Stimulated activated CD4-positive, alpha-beta T cell treated with anti-CD3 and anti-CD28 coated beads, Interleukin-15, amount 100 ng/mL, for 24 hours (primary cell): ENCODE data around the gene HAVCR2.
"Not testable (repeated sequence)": the region's sequence is repeated elsewhere in the genome, so short reads cannot be mapped to it uniquely, and the experiment has no call there.

Experiments
- DNase-seq: peaks from one replicate; pipeline ENCODE4 v3.0.0-alpha.2; 2020

The HAVCR2 gene

DNA sequence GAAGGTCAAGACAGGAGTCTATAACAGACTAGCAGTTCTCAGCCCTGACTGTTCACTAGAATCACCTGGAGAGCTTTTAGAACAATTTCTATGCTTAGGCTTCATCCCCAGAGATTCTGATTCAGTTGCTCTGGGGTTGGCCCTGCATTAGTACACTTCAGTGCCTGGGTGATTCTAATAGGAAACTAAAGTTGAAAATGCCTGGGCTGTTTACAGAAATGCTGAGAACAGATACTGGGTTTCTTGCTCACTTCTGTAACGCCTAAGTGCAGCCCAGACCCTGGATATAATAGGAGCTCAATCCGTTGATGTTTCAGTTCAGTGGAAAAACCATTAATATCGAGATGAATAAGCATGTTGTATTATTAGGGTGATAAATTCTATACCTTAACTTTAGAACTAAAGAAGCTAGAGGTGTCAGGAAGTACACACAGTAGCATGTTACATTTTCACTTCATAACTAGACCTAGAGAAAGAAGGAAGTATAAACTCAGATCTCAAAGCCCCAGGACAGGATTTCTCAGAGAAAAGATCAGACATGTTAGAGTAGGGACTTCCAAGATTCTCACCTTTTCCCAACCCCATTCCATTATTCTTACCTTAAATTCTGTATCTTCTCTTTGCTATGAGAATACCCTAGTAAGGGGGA, 20.4 kb downstream of the HAVCR2 start:
- DNase-seq = no peak

GRCh38 chr5:157086751-157087359, 22.0 kb downstream of the HAVCR2 start:
- no peak for DNase-seq

DNA sequence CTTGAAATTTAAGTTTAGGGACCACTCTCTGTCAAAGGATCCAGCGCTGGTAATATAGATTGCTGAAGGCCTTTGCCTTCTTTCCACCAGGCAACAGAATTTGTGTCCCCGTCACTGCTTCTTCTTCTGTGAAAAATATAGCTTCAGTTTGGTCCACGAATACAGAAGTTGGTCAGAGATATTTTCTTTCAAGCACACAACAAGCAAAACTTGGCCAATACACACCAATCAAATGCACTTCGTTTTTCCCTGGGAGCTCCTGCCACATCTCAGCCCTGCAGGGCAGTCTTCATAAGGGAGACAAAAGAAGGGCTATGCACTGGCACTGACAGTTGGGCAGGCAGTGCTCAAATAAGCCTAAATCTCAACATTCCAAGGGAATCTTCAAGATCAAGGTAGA, 22.9 kb downstream of the HAVCR2 start:
- no peak for DNase-seq

- DNase-seq = no peak
Measured at GRCh38 chr5:157080286-157080685, 28.6 kb downstream of the HAVCR2 start.

GRCh38 chr5:157076558-157076957, 32.3 kb downstream of the HAVCR2 start:
- DNase-seq = no peak

DNA sequence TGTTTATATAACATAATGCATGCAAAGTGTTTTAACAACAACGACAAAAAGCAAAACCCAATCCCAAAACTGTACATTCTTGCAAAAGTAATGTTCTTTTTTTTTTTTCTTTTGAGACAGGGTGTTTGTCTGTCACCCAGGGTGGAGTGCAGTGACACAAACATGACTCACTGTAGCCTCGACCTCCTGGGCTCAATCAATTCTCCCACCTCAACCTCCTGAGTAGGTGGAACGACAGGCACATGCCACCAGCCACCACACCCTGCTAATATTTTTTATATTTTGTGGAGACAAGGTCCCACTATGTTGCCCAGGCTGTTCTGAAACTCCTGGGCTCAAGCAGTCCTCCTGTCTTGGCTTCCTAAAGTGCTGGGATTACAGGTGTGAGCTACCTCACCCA, 36.3 kb downstream of the HAVCR2 start:
- peak; percentile 35 for DNase-seq

DNA sequence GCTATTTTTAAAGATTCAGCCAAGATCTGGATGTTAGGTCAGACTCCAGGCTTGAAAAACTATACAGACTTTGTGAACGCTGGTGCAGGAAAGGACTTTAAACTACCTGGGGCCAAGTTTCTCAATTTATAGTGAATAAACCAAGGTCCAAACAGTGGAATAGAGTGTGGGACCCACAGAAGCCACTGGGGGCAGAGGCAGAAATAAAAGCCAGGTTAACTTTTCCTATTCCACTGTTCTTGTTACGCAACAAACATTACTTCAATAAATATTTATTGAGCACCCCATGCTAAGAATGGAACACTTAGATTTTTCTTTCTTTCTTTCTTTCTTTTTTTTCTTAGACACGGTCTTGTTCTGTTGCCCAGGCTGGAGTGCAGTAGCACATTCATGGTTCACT, 38.9 kb downstream of the HAVCR2 start:
- DNase-seq = no peak

GRCh38 chr5:157068785-157069184, 40.1 kb downstream of the HAVCR2 start:
- DNase-seq = no peak

GRCh38 chr5:157068339-157068738, 40.5 kb downstream of the HAVCR2 start:
- DNase-seq = no peak

DNA sequence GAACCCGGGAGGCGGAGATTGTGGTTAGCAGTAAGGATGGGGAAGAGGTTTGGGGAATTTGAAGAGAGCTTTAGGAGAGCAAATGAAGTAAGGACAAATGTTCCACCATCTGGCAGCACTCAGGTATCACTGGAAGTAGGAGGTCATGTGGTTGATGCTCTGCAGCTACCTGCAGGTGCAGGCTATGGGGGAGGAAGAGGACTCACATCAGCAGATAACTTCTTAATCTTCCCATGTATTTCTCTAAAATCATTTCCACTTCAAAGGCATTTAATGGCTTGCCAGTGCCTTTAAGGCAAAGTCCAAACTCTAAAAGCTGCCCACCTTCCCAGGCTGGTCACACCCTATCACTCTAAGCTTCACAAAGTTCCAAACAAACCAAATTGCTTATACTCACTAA, 41.8 kb downstream of the HAVCR2 start:
- DNase-seq = no peak

GRCh38 chr5:157066080-157066479, 42.8 kb downstream of the HAVCR2 start:
- no peak for DNase-seq

DNA sequence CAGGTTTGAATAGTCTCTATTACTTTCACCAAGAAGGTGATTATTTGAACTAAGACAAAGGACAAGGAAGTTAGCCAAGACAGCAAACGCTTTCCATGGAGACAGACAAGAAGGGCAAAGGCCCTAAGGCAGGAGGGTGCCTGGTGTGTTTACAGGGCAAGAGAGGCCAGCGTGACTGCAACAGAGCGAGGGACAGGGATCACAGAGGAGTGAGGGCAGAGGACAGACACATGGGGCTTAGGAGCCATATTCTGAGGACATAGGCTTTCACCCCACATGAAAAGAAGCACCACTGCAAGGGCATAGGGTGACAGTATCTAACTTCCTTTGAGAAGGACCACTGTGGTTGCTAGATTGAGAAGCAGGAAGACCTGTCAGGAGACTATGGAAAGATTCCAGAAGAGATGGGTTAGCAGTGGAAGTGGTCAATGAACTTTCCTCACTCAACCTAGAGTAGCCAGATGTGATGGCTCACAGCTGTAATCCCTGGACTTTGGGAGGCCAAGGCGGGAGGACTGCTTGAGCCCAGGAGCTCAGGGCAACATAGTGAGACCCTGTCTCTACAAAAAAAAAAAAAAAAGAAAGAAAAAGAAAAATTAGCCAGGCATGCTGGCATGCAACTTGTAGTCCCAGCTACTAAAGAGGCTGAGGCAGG, 44.9 kb downstream of the HAVCR2 start:
- DNase-seq = no peak

GRCh38 chr5:157059891-157060290, 49.0 kb downstream of the HAVCR2 start:
- DNase-seq = no peak

DNA sequence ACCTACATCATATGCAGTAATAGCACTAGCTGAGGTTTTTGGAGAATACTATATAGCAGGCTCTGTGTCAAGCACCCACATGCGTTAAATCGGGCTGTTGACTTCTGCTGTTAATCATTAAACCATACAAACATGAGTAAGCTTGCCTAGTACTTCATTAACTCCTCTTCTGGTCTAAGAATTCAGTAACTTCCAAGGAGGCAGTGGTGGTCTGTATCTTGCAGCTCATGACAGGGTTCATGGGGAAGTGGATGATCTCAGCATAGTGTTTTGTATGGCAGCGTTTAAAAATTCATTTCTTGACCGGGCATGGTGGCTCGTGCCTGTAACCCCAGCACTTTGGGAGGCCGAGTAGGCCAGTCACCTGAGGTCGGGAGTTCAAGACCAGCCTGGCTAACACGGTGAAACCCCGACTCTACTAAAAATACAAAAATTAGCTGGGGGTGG, 49.7 kb downstream of the HAVCR2 start, which contains the start of gene HAVCR1:
HAVCR1 (minus strand) TSS at position 24 of the 447 bp plus-strand sequence. CDS start 1,173 bp downstream, outside the sequence.
- DNase-seq = no peak

DNA sequence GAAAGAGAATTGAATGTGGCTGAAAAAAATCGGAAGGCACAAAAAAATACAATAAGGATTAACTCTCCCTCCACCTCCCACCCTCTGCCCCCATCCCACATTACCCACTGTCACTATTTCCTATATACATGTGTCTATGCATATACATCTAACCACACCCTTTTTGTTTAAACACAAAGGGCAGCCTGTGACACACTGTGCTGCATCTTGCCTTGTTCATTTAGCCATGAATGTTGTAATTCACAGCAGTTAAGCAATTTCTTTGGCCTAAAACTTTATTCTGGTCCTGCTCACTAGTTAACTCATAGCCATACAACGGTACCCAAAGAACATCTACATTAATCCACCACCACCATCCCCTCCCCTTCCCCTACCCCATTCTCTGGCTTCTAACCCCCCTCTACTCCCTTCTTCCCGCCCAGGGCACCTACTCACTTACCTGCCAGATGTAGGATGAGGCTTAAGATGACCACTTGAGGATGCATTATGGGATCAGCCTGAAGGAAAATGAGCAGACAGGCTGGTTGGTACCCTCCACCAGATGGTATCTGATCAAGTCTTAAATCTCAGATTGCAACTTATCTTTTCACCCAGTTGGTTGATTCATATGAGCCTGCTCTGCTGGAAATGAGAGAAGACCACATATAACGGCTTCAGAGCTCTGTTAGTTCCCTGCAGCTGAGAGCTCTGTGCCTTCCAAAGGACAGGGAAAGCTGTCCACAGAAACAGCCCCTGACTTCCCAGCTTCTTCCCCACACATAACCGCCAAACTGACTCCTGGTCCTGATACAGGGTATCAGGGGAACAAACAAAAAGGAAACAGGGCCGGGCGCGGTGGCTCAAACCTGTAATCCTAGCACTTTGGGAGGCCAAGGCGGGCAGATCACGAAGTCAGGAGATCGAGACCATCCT, 51.1 kb downstream of the HAVCR2 start:
- no peak for DNase-seq

DNA sequence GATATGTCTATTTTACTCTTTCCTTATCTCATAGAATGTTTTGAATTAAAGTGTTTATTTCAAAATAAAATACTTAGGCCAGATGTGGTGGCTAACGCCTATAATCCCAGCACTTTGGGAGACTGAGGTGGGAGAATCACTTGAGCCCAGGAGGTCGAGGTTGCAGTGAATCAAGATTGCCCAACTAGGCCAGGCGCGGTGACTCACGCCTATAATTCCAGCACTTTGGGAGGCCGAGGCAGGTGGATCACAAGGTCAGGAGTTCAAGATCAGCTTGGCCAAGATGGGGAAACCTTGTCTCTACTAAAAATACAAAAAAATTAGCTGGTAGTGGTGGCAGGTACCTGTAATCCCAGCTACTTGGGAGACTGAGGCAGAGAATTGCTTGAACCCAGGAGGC, 52.0 kb downstream of the HAVCR2 start:
- not testable (repeated sequence) for DNase-seq

DNA sequence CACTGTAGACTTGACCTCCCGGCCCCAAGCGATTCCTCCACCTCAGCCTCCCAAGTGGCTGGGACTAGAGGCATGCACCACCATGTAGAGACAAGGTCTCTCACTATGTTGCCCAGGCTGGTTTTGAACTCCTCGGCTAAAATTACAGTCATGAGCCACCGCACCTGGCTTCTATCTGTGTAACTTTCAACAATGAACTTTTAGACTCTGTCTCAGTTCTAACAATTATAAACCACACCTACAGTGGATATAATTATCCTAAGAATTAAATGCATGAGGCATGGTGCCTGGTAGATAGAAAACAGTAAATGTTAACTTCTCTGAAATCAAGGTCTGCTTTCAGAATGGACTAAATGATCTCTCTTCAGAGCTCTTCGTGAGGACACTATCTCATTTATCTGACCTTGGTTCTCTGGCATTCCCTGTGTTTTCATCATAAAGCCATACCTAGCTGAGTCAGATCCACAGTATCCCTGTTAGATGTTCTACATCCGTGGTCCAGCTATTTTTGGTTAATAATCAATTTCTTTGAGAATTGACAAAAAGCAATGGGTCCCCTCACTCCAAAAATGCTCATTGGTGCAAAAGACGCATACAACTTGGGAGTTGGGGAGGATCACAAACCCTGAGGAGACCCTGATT, 57.1 kb downstream of the HAVCR2 start:
- no peak for DNase-seq

DNA sequence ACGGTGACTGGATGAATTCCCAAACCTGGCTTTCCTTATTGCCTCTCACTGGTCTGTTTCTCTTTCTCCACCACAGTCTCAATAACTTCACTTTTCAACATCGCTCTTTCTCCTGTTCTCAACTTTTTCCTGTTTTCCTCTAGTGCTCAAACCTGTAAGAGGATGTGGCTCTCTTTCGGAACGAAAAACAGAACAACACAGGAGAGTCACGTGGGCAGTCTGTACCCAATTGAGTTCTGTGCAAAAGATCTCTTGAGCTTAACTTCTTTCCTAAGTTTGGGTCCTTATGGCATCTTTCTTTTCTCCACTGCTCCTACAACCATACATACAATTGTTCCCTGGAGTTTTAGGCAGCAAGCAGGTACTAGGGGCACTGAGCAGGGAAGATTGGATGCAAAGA, 58.8 kb downstream of the HAVCR2 start:
- peak; percentile 7 for DNase-seq

DNA sequence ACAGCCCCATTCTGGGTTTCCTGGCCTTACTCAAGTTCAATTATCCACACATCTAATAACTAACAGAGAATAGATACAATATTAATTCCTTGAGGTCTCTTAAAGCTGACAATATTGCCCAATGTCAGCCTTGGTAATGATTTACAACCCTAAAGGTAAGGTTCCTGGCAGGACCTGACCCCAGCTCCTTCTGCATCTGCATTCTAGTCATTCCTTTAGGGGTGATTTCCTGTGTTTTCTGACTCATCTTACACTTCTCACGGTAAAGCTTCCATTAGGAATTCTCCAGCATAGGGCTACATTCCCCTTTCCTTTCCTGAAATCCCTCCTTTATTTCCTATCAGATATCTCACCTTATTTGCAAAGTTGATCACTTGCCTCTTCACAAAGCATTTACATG, 59.2 kb downstream of the HAVCR2 start:
- DNase-seq = no peak

GRCh38 chr5:157047898-157048297, 60.9 kb downstream of the HAVCR2 start:
- no peak for DNase-seq

- DNase-seq = not testable (repeated sequence)
Measured at GRCh38 chr5:157047016-157047415, 61.8 kb downstream of the HAVCR2 start.

DNA sequence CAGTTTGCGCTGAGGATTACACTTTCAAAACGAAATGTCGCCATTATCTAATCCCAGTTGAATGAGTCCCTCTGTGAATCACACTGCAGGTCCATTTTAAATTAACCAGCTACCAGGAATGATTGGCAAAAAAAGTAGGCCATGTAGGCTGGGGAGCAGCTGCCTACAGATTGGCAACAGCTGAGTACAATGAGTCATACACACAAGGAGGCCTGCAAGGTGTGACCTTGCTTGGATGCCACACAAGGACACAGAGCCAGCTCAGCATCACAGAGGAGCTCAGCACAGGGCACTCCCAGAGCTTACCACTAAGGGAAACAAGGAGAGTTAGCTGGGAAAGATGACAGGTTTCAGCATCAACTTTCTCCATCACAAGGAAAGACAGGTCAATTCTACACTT, 62.8 kb downstream of the HAVCR2 start:
- peak; percentile 17 for DNase-seq

- no peak for DNase-seq
Measured at GRCh38 chr5:157045601-157046000, 63.2 kb downstream of the HAVCR2 start.
